ENCODE data around the gene DPF1.

The DPF1 gene

GRCh38 chr19:38193445-38193844 lies 30.6 kb downstream of the DPF1 start:
- no peak for DNase-seq
- Histone ChIP-seq H3K4me3 (ENCODE audit: low read length) (no peak overlapping the region), H4K20me1 (ENCODE audit: insufficient read depth, low read length) (no peaks in the 10 kb centered on the region), H3K27ac (ENCODE audit: low read length) (no peak overlapping the region), H3K79me2 (ENCODE audit: low read length) (no peaks in the 10 kb centered on the region), H2AFZ (ENCODE audit: low read length) (no peak overlapping the region), H3K9me3 (replicated peaks; ENCODE audit: insufficient read depth, low read length) (no peaks in the 10 kb centered on the region), H3K36me3 (replicated peaks; ENCODE audit: insufficient read depth, low read length) (no peaks in the 10 kb centered on the region), H3F3A (ENCODE audit: insufficient read depth, low read length) (no peaks in the 10 kb centered on the region), H3K9ac (ENCODE audit: low read length) (no peak overlapping the region), H3K27me3 (replicated peaks; ENCODE audit: insufficient read depth, low read length) (no peaks in the 10 kb centered on the region), H3K4me2 (ENCODE audit: low read depth, low read length) (no peak overlapping the region), H3K4me1 (ENCODE audit: low read length) (no peaks in the 10 kb centered on the region), H3K9me2 (replicated peaks; ENCODE audit: insufficient read depth, low read length) (no peaks in the 10 kb centered on the region)
- TF ChIP-seq, protein P1, sequence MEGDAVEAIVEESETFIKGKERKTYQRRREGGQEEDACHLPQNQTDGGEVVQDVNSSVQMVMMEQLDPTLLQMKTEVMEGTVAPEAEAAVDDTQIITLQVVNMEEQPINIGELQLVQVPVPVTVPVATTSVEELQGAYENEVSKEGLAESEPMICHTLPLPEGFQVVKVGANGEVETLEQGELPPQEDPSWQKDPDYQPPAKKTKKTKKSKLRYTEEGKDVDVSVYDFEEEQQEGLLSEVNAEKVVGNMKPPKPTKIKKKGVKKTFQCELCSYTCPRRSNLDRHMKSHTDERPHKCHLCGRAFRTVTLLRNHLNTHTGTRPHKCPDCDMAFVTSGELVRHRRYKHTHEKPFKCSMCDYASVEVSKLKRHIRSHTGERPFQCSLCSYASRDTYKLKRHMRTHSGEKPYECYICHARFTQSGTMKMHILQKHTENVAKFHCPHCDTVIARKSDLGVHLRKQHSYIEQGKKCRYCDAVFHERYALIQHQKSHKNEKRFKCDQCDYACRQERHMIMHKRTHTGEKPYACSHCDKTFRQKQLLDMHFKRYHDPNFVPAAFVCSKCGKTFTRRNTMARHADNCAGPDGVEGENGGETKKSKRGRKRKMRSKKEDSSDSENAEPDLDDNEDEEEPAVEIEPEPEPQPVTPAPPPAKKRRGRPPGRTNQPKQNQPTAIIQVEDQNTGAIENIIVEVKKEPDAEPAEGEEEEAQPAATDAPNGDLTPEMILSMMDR (IDR thresholded peaks at IDR 0.05; ENCODE audit: low read length): no peak

DNA sequence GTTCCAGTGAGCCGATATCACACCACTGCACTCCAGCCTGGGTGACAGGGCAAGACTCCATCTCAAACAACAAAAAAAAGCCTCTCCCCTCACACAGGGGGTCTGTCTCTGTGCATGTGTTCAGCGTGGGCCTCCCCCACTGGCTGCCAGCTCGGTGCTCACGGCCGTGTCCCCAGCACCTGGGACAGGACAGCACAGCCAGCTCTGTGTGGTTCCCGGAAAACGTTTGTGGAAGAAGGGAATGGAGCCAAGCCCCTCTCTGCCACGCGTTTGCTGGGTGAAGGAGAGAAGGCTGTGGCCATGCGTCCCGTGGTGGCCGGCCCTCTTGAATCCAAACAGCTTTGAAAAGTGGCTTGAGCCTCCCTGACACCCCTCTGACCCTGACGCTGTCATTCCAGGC lies 32.3 kb downstream of the DPF1 start:
- Histone ChIP-seq H3K27ac (ENCODE audit: low read length) (no peak overlapping the region), H3F3A (ENCODE audit: insufficient read depth, low read length) (no peaks in the 10 kb centered on the region), H3K9me3 (replicated peaks; ENCODE audit: insufficient read depth, low read length) (no peaks in the 10 kb centered on the region), H4K20me1 (ENCODE audit: insufficient read depth, low read length) (no peaks in the 10 kb centered on the region), H3K4me3 (ENCODE audit: low read length) (no peak overlapping the region), H2AFZ (ENCODE audit: low read length) (no peak overlapping the region), H3K9ac (ENCODE audit: low read length) (no peak overlapping the region), H3K36me3 (replicated peaks; ENCODE audit: insufficient read depth, low read length) (no peaks in the 10 kb centered on the region), H3K27me3 (replicated peaks; ENCODE audit: insufficient read depth, low read length) (no peaks in the 10 kb centered on the region), H3K79me2 (ENCODE audit: low read length) (no peaks in the 10 kb centered on the region), H3K4me1 (ENCODE audit: low read length) (no peaks in the 10 kb centered on the region), H3K9me2 (replicated peaks; ENCODE audit: insufficient read depth, low read length) (no peaks in the 10 kb centered on the region), H3K4me2 (ENCODE audit: low read depth, low read length) (no peak overlapping the region)
- DNase-seq: no peak
- TF ChIP-seq EZH2phosphoT487 (IDR thresholded peaks at IDR 0.05; ENCODE audit: low read length): no peak

- TF ChIP-seq EZH2 (optimal IDR thresholded peaks at IDR 0.05; ENCODE audit: low read depth, low read length) (no peak), EZH2phosphoT487 (IDR thresholded peaks at IDR 0.05; ENCODE audit: low read length) (no peak)
- TF ChIP-seq, protein P1 (IDR thresholded peaks at IDR 0.05; ENCODE audit: low read length): no peak
- DNase-seq: no peak
- Histone ChIP-seq H2AFZ (ENCODE audit: low read length) (no peak overlapping the region), H3K4me3 (ENCODE audit: low read length) (no peak overlapping the region), H3K9me3 (replicated peaks; ENCODE audit: insufficient read depth, low read length) (no peaks in the 10 kb centered on the region), H3K27ac (ENCODE audit: low read length) (no peak overlapping the region), H3F3A (ENCODE audit: insufficient read depth, low read length) (no peaks in the 10 kb centered on the region), H3K4me1 (ENCODE audit: low read length) (no peaks in the 10 kb centered on the region), H4K20me1 (ENCODE audit: insufficient read depth, low read length) (no peaks in the 10 kb centered on the region), H3K9ac (ENCODE audit: low read length) (no peak overlapping the region), H3K27me3 (replicated peaks; ENCODE audit: insufficient read depth, low read length) (no peaks in the 10 kb centered on the region), H3K9me2 (replicated peaks; ENCODE audit: insufficient read depth, low read length) (no peaks in the 10 kb centered on the region), H3K4me2 (ENCODE audit: low read depth, low read length) (no peak overlapping the region), H3K79me2 (ENCODE audit: low read length) (no peaks in the 10 kb centered on the region), H3K36me3 (replicated peaks; ENCODE audit: insufficient read depth, low read length) (no peaks in the 10 kb centered on the region)
Measured at GRCh38 chr19:38190793-38191192, 33.2 kb downstream of the DPF1 start.

DNA sequence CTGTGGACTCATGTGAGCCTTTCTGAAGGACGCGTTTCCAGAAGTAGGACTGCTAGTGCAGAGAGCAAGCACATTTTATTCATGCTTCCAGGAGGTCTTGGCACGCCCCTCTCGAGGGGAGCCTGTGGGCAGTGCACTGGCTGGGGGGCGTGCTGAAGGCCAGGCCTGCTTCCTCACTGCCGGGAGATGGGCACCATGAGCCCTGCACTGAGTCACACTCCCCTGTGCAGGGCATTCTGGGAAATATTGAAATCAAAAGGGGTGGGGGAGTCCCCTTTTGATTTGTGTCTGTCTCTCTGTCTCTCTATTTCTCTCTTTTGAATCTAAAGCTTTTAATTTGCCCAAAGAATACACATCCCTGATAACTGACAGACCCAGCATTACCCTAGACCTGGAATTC lies 34.0 kb downstream of the DPF1 start:
- Histone ChIP-seq H3K4me2 (ENCODE audit: low read depth, low read length) (no peak overlapping the region), H2AFZ (ENCODE audit: low read length) (no peak overlapping the region), H3K9me2 (replicated peaks; ENCODE audit: insufficient read depth, low read length) (no peaks in the 10 kb centered on the region), H3K27ac (ENCODE audit: low read length) (no peak overlapping the region), H3K4me1 (ENCODE audit: low read length) (no peaks in the 10 kb centered on the region), H4K20me1 (ENCODE audit: insufficient read depth, low read length) (no peaks in the 10 kb centered on the region), H3K27me3 (replicated peaks; ENCODE audit: insufficient read depth, low read length) (no peaks in the 10 kb centered on the region), H3K79me2 (ENCODE audit: low read length) (no peaks in the 10 kb centered on the region), H3K9ac (ENCODE audit: low read length) (no peak overlapping the region), H3K9me3 (replicated peaks; ENCODE audit: insufficient read depth, low read length) (no peaks in the 10 kb centered on the region), H3F3A (ENCODE audit: insufficient read depth, low read length) (no peaks in the 10 kb centered on the region), H3K4me3 (ENCODE audit: low read length) (no peak overlapping the region), H3K36me3 (replicated peaks; ENCODE audit: insufficient read depth, low read length) (no peaks in the 10 kb centered on the region)
- no peak for DNase-seq
- TF ChIP-seq EZH2 (optimal IDR thresholded peaks at IDR 0.05; ENCODE audit: low read depth, low read length): no peak
- TF ChIP-seq EZH2phosphoT487 (IDR thresholded peaks at IDR 0.05; ENCODE audit: low read length): no peak
- TF ChIP-seq, protein P1 (IDR thresholded peaks at IDR 0.05; ENCODE audit: low read length): no peak
